Ovary (tissue), 10 donors: ENCODE results near the gene POM121. TPM values are rescaled to one million over a fixed set of nuclear protein-coding genes. Genes with fewer than 3 reads are reported as not detected.
"Not testable (repeated sequence)": the region's sequence is repeated elsewhere in the genome, so short reads cannot be mapped to it uniquely, and the experiment has no call there.

ENCODE experiments used
- DNase-seq, 5 donors: peaks; one replicate each; pipeline ENCODE4 v3.0.0-alpha.2; 2019 to 2020
- H3K27ac ChIP-seq, 2 donors: fragments of 200-600 bp; one replicate each; pipeline versions ENCODE4 v1.5.1 to v1.8.0; 2019 to 2022
- H3K27me3 ChIP-seq: fragments of 200-600 bp; one replicate; pipeline ENCODE4 v1.8.0; 2022
- H3K36me3 ChIP-seq: fragments of 200-600 bp; sonication (generic); one replicate; pipeline ENCODE4 v1.5.1; 2019
- H3K4me1 ChIP-seq: one replicate; pipeline ENCODE4 v1.8.1; 2013; ENCODE audit warnings: mild to moderate bottlenecking, moderate library complexity; ENCODE audit not compliant: insufficient read depth
- H3K4me3 ChIP-seq: fragments of 200-600 bp; sonication (generic); one replicate; pipeline ENCODE4 v1.5.1; 2017
- H3K9me3 ChIP-seq, 2 donors: fragments of 200-600 bp in 1 of 2; sonication (generic) in 1 of 2; one replicate each; pipeline versions ENCODE4 v1.5.1 to v1.8.1; 2013 to 2019; ENCODE audit warnings: mild to moderate bottlenecking in 1 of 2, moderate library complexity in 1 of 2
- CTCF ChIP-seq, 3 donors: fragments of 450-650 bp in 2 of 3; fragments of 200-600 bp in 1 of 3; IDR thresholded peaks; one replicate each; pipeline versions ENCODE4 v1.5.1 to v1.8.0; 2016 to 2022; ENCODE audit warnings: antibody characterized with exemption in 3 of 3, mild to moderate bottlenecking in 1 of 3
- POLR2A ChIP-seq: fragments of 450-650 bp; IDR thresholded peaks from one replicate; pipeline ENCODE4 v1.6.1; 2017; ENCODE audit warnings: antibody characterized with exemption, mild to moderate bottlenecking, moderate library complexity
- WGBS, 3 donors: extraction: QIAGEN DNeasy Blood & Tissue Kit in 1 of 3; methylation state at CpG; one replicate each; pipeline versions ENCODE4 v1.1.5 to v1.1.7; 2013 to 2017; 5-methylcytosine and 5-hydroxymethylcytosine counted together
- intact Hi-C, 4 donors: fragments of 100-400 bp; cut with DNase I; formaldehyde crosslinking; loops; one replicate each; pipeline versions ENCODE4 v1.11.0 to v1.15.1; 2022 to 2023
- long read RNA-seq, 3 donors: library from polyadenylated mRNA in 2 of 3; unstranded in 2 of 3; transcript quantifications; one replicate each; pipeline ENCODE4 v2.0.0 and lab custom pipeline, GENCODE V29; 2021 to 2026
- polyA plus RNA-seq, 2 donors: library from polyadenylated mRNA; stranded (reverse); fragments of 200-250 nt in 1 of 2; fragments of 350-450 nt in 1 of 2; fragmentation: Illumina TruSeq in 1 of 2; extraction: RNeasy Lipid Tissue Mini Kit (QIAGEN cat#74804) in 1 of 2; gene quantifications; one replicate each; pipeline ENCODE4 v1.2.3, GENCODE V29; 2013 to 2014
- total RNA-seq, 7 donors: library from RNA; depleted of rRNA in 2 of 7; stranded (reverse); fragments of >200 nt in 2 of 7; fragmentation: NEBNext Ultra II Directional in 3 of 7; extraction: Animal tissue kit (Norgen Biotek cat#: 25700) in 3 of 7; gene quantifications; one replicate each; pipeline versions ENCODE4 v1.1.0 to v1.2.4, GENCODE V29; 2016 to 2023
- donor health status: DM: no; HTN: no; CAD: no; lungs with moderate emphysema.
- donor health status: DM: no; HTN: no; CAD: no.
- donor health status: Bipolar disorder and iron deficiency.
- donor health status: DM: yes; HTN: yes; CAD: no.
- donor health status: DM: no; HTN: no; CAD: no.
- donor health status: DM: yes; HTN: yes; CAD: no.

POM121 gene
- total RNA-seq (10 to 100 TPM; 10.3 to 41.4 (median 34.4) TPM), polyA plus RNA-seq (10 to 100 TPM; 16.0 to 23.5 TPM)
- long read RNA-seq, donor 1, partial matches to known transcripts: 30 of 44 reads
- long read RNA-seq, donor 1, other reads (novel, unspliced or antisense): 14 of 44 reads
- long read RNA-seq, donor 2, partial matches to known transcripts: 28 of 28 reads
- long read RNA-seq, donor 2, other reads (novel, unspliced or antisense): 0 of 28 reads
- long read RNA-seq, donor 3, partial matches to known transcripts: 40 of 82 reads
- long read RNA-seq, donor 3, other reads (novel, unspliced or antisense): 41 of 82 reads

GRCh38 chr7:72924733-72925545 lies at the start of gene POM121:
TSS of gene POM121 (plus strand) at chr7:72925095. CDS start at chr7:72925122, 27 bp downstream.
- intact Hi-C loops: no loop called here
- Histone ChIP-seq H3K27ac (peak within 1 kb of the TSS; percentile 56 to 80), H3K4me1 (peaks cover 7% of the 10 kb centered on the region), H3K36me3 (no peaks in the 10 kb centered on the region), H3K27me3 (no peaks in the 10 kb centered on the region), H3K4me3 (peak within 1 kb of the TSS; percentile 69), H3K9me3 (no peaks in the 10 kb centered on the region)
- WGBS, 3 donors: 0% methylated on average over 19 to 91 of the region's 91 CpGs
- TF ChIP-seq POLR2A (peak; percentile 67), CTCF (IDR thresholded peaks at IDR 0.05) (no peak)
- DNase-seq: peak; percentile 72 to 91 (median 81)

DNA sequence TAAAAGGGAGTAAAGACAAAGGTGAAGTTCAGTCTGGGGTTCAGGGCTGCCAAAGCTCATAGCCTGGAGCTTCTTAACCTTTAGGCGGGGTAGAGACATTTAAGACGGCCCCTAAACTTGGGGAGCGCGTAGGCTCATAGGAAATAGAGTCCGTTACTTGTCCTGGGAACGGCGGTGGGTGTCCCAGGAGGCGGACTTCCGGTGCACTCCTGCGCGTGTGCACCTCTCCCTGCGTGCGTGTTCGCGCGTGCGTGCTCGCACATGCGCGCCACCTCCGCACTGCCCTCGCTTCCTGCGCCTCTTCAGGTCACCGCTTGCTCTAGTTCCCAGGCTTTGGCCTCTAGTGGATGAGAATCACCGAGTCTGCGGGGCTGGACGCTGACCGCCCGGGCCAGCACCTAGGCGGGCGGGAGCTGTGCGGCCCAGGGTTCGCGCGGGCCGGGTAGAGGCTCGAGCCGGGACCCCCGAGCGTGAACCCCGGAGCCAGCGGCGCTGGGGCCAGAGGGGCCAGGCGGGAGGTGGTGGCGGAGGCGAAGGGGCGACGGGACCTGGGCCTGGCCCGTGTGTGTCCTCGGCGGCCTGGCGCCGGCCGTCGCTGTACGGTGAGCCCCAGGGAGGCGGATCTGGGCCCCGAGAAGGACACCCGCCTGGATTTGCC lies 45.7 kb upstream of the POM121 start:
- TF ChIP-seq POLR2A (peak; percentile 28), CTCF (IDR thresholded peaks at IDR 0.05) (peak in 1 of 3 donors; percentile 13)
- intact Hi-C loops, H3K36me3 ChIP-seq, H3K27me3 ChIP-seq, H3K9me3 ChIP-seq, H3K4me1 ChIP-seq: not testable (repeated sequence)
- WGBS, 3 donors: 0 to 1% (median 0%) methylated on average over 9 to 50 of the region's 59 CpGs
- DNase-seq: peak; percentile 80 to 91 (median 83)
- H3K4me3 ChIP-seq: peak overlapping the region; percentile 87
- peak overlapping the region; percentile 73 to 76 for H3K27ac ChIP-seq

DNA sequence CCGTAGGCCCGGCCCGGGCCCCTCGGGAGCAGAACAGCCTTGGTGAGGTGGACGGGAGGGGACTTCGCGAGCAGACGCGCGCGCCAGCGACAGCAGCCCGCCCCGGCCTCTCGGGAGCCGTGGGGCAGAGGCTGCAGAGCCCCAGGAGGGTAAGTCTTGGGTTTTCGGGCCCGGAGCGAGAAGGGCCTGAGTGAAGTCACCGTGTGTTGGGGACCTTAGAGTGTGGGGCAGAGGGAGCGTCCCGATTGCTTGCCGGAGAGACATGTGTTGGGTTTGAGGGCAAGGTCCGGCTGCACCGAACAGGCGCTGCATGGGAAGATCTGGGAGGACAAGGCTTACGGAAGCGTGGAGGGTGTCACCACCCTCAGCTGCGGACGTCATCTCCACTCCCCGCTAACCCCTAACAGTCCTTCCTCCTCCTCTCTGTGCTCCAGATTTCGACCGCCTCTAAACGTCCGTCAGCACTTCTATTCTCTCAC lies 45.1 kb upstream of the POM121 start:
- DNase-seq: peak; percentile 25 to 59 (median 37)
- WGBS, 3 donors: 0 to 1% (median 0%) methylated on average over 19 to 35 of the region's 35 CpGs
- H3K36me3 ChIP-seq, H3K4me1 ChIP-seq, H3K9me3 ChIP-seq, H3K27me3 ChIP-seq, intact Hi-C loops: not testable (repeated sequence)
- Histone ChIP-seq H3K4me3 (peak overlapping the region; percentile 87), H3K27ac (peak overlapping the region; percentile 73 to 76)

- WGBS, 3 donors: 91 to 96% (median 93%) methylated on average over 4 of the region's 4 CpGs
- H3K36me3 ChIP-seq, DNase-seq, H3K4me3 ChIP-seq, H3K4me1 ChIP-seq, intact Hi-C loops, H3K27me3 ChIP-seq, H3K9me3 ChIP-seq, H3K27ac ChIP-seq: not testable (repeated sequence)
Observed at GRCh38 chr7:72891750-72892149, 33.1 kb upstream of the POM121 start.

DNA sequence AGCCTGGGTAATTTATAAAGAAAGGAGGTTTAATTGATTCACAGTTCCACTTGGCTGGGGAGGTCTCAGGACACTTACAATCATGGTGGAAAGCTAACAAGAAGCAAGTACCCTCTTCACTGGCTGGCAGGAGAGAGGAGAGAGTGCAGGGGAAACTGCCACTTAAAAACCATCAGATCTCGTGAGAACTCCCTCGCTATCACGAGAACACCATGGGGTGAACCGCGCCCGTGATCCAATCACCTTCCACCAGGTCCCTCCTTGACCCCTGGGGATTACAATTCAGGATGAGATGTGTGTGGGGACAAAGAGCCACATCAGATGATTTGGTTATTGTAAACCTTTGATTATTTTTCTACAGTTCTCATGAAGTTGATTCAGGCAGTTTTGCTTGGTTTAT lies 20.2 kb upstream of the POM121 start:
- WGBS, 3 donors: 95 to 97% (median 95%) methylated on average over 6 of the region's 6 CpGs
- intact Hi-C loops, H3K36me3 ChIP-seq, H3K27me3 ChIP-seq, DNase-seq, H3K9me3 ChIP-seq, H3K27ac ChIP-seq, H3K4me3 ChIP-seq, H3K4me1 ChIP-seq: not testable (repeated sequence)

DNA sequence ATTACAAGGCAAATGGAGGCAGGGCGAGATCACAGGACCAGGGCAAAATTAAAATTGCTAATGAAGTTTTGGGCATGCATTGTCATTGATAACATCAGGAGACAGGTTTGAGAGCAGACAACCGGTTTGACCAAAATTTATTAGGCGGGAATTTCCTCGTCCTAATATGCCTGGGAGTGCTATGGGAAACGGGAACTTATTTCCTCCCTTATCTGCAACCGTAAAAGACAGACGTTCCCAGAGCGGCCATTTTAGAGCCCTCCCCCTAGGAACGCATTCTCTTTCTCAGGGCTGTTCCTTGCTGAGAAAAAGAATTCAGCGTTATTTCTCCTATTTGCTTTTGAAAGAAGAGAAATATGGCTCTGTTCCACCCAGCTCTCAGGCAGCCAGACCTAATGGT lies 16.5 kb upstream of the POM121 start:
- WGBS, 3 donors: 89 to 94% (median 92%) methylated on average over 10 of the region's 10 CpGs
- H3K27ac ChIP-seq, H3K36me3 ChIP-seq, H3K27me3 ChIP-seq, H3K9me3 ChIP-seq, H3K4me3 ChIP-seq, intact Hi-C loops, DNase-seq, H3K4me1 ChIP-seq: not testable (repeated sequence)

- WGBS, 3 donors: 88 to 91% (median 89%) methylated on average over 10 of the region's 12 CpGs
- intact Hi-C loops, H3K4me3 ChIP-seq, H3K9me3 ChIP-seq, H3K4me1 ChIP-seq, H3K36me3 ChIP-seq, DNase-seq, H3K27me3 ChIP-seq, H3K27ac ChIP-seq: not testable (repeated sequence)
Observed at GRCh38 chr7:72911395-72911794, 13.5 kb upstream of the POM121 start.

DNA sequence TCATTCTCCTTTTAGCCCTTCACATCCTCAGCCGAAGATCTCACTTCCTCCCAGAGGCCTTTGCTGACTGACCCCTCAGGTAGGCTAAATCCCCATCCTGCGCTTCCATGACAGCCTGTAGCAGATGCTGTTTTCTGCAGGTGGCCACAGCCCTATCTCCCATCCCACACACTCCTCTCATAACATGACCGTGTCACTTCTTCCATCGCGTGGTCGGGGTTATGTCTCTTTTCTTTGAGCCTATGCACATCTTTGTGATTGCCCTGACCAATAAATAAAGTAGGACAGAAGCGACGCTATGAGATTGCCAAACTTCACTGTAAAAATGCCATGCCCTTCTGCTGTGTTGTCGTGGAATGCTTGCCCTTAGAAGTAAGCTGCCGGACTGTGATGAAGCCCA lies 11.1 kb upstream of the POM121 start:
- DNase-seq, H3K4me1 ChIP-seq, H3K27me3 ChIP-seq, intact Hi-C loops, H3K4me3 ChIP-seq, H3K9me3 ChIP-seq, H3K27ac ChIP-seq, H3K36me3 ChIP-seq: not testable (repeated sequence)
- 66 to 69% (median 67%) methylated on average over 10 of the region's 10 CpGs for WGBS, 3 donors
